Trophoblast cell (in vitro differentiated cells and primary cell): ENCODE measurements around the gene MCF2L.
"Not testable (repeated sequence)": the region's sequence is repeated elsewhere in the genome, so short reads cannot be mapped to it uniquely, and the experiment has no call there.

Experiments used
- DNase-seq, 2 donors: peaks; one replicate each; pipeline ENCODE4 v3.0.0-alpha.2; 2016
- H2AFZ ChIP-seq: 2 replicates; pipeline ENCODE4 v1.6.1; 2013; ENCODE audit warnings: low read length, moderate library complexity, mild to moderate bottlenecking; ENCODE audit not compliant: insufficient read depth, poor library complexity
- H2AK5ac ChIP-seq: 2 replicates; pipeline ENCODE4 v1.6.1; 2013; ENCODE audit warnings: mild to moderate bottlenecking, low read length
- H2BK120ac ChIP-seq: 2 replicates; pipeline ENCODE4 v1.6.1; 2013; ENCODE audit warnings: low read length, mild to moderate bottlenecking, moderate library complexity; ENCODE audit not compliant: insufficient read depth, poor library complexity
- H2BK12ac ChIP-seq: 2 replicates; pipeline ENCODE4 v1.6.1; 2013; ENCODE audit warnings: mild to moderate bottlenecking, low read length, moderate library complexity
- H2BK5ac ChIP-seq: 2 replicates; pipeline ENCODE4 v1.6.1; 2013; ENCODE audit warnings: low read length, low read depth, moderate library complexity, mild to moderate bottlenecking; ENCODE audit not compliant: poor library complexity
- H3K14ac ChIP-seq: 2 replicates; pipeline ENCODE4 v1.6.1; 2013; ENCODE audit warnings: mild to moderate bottlenecking, low read length
- H3K18ac ChIP-seq: 2 replicates; pipeline ENCODE4 v1.6.1; 2013; ENCODE audit warnings: mild to moderate bottlenecking, low read length
- H3K23ac ChIP-seq: 2 replicates; pipeline ENCODE4 v1.6.1; 2013; ENCODE audit warnings: low read length
- H3K27ac ChIP-seq: 2 replicates; pipeline ENCODE4 v1.5.1; 2013; ENCODE audit warnings: low read depth, mild to moderate bottlenecking, inconsistent platforms, low read length, moderate library complexity
- H3K27me3 ChIP-seq: 2 replicates; pipeline ENCODE4 v1.6.1; 2013; ENCODE audit warnings: inconsistent platforms, mild to moderate bottlenecking, low read length, moderate library complexity; ENCODE audit not compliant: insufficient read depth
- H3K36me3 ChIP-seq, 2 experiments: 1 replicate in 1 of 2; 2 replicates in 1 of 2; pipeline ENCODE4 v1.6.1; 2013; ENCODE audit warnings: low read length in 2 of 2, mild to moderate bottlenecking in 2 of 2, moderate library complexity in 1 of 2; ENCODE audit not compliant: insufficient read depth in 2 of 2, control insufficient read depth in 1 of 2
- H3K4ac ChIP-seq: 2 replicates; pipeline ENCODE4 v1.6.1; 2013; ENCODE audit warnings: low read depth, mild to moderate bottlenecking, low read length, moderate library complexity
- H3K4me1 ChIP-seq, 2 experiments: 1 replicate in 1 of 2; 2 replicates in 1 of 2; pipeline ENCODE4 v1.6.1; 2013; ENCODE audit warnings: low read length in 2 of 2, mild to moderate bottlenecking in 2 of 2, moderate library complexity in 1 of 2; ENCODE audit not compliant: insufficient read depth in 2 of 2, control insufficient read depth in 1 of 2
- H3K4me2 ChIP-seq: 2 replicates; pipeline ENCODE4 v1.6.1; 2013; ENCODE audit warnings: inconsistent platforms, mild to moderate bottlenecking, low read length, moderate library complexity
- H3K4me3 ChIP-seq: 2 replicates; pipeline ENCODE4 v1.5.1; 2013; ENCODE audit warnings: mild to moderate bottlenecking, low read depth, low read length, inconsistent platforms
- H3K79me1 ChIP-seq: one replicate; pipeline ENCODE4 v1.6.1; 2013; ENCODE audit warnings: low read length
- H3K79me2 ChIP-seq: 2 replicates; pipeline ENCODE4 v1.6.1; 2013; ENCODE audit warnings: low read length, mild to moderate bottlenecking; ENCODE audit not compliant: control insufficient read depth, insufficient read depth, poor library complexity
- H3K9ac ChIP-seq: 2 replicates; pipeline ENCODE4 v1.6.1; 2013; ENCODE audit warnings: mild to moderate bottlenecking, low read length
- H3K9me3 ChIP-seq: 2 replicates; pipeline ENCODE4 v1.6.1; 2013; ENCODE audit warnings: low read depth, mild to moderate bottlenecking, control low read depth, inconsistent platforms, low read length; ENCODE audit not compliant: insufficient read depth
- H4K12ac ChIP-seq: 2 replicates; pipeline ENCODE4 v1.6.1; 2013; ENCODE audit warnings: low read depth, mild to moderate bottlenecking, low read length, moderate library complexity
- H4K8ac ChIP-seq: 2 replicates; pipeline ENCODE4 v1.6.1; 2013; ENCODE audit warnings: low read depth, mild to moderate bottlenecking, low read length, moderate library complexity
- H4K91ac ChIP-seq: one replicate; pipeline ENCODE4 v1.6.1; 2013; ENCODE audit warnings: low read depth, mild to moderate bottlenecking, low read length, moderate library complexity
- WGBS: extraction: QIAGEN DNeasy Blood & Tissue Kit; methylation state at CpG from one replicate; pipeline ENCODE4 v1.1.7; 2013; ENCODE audit warnings: missing lambda C conversion rate; ENCODE audit not compliant: insufficient read length, insufficient coverage; ENCODE audit errors: extremely low coverage; 5-methylcytosine and 5-hydroxymethylcytosine counted together

MCF2L gene

GRCh38 chr13:113077953-113078901 lies 109.2 kb downstream of the MCF2L start:
- Histone ChIP-seq H2BK12ac (no peak overlapping the region), H3K9ac (no peak overlapping the region), H3K4me3 (no peak overlapping the region), H2BK5ac (no peak overlapping the region), H3K79me2 (no peaks in the 10 kb centered on the region), H3K4me1 (no peaks in the 10 kb centered on the region), H3K18ac (no peak overlapping the region), H2AFZ (no peak overlapping the region), H3K27me3 (no peaks in the 10 kb centered on the region), H2BK120ac (no peak overlapping the region), H3K14ac (no peak overlapping the region), H3K27ac (no peak overlapping the region), H3K36me3 (no peaks in the 10 kb centered on the region), H4K8ac (no peak overlapping the region), H3K79me1 (no peaks in the 10 kb centered on the region), H3K23ac (no peak overlapping the region), H4K12ac (no peak overlapping the region), H4K91ac (no peak overlapping the region), H3K9me3 (peaks cover 2% of the 10 kb centered on the region), H3K4me2 (no peak overlapping the region), H2AK5ac (no peak overlapping the region), H3K4ac (no peak overlapping the region)
- no peak for DNase-seq
- WGBS, result no CpG with 5 or more reads among the region's 42 CpGs

GRCh38 chr13:113078902-113079780 lies 110.1 kb downstream of the MCF2L start:
- Histone ChIP-seq H3K4ac (no peak overlapping the region), H2BK120ac (no peak overlapping the region), H3K18ac (no peak overlapping the region), H4K8ac (no peak overlapping the region), H3K23ac (no peak overlapping the region), H3K9ac (no peak overlapping the region), H3K4me3 (no peak overlapping the region), H2BK12ac (no peak overlapping the region), H3K9me3 (peaks cover 2% of the 10 kb centered on the region), H3K79me1 (no peaks in the 10 kb centered on the region), H3K27ac (no peak overlapping the region), H3K27me3 (no peaks in the 10 kb centered on the region), H3K4me2 (no peak overlapping the region), H4K91ac (no peak overlapping the region), H2BK5ac (no peak overlapping the region), H2AFZ (no peak overlapping the region), H3K79me2 (no peaks in the 10 kb centered on the region), H3K36me3 (no peaks in the 10 kb centered on the region), H3K14ac (no peak overlapping the region), H3K4me1 (no peaks in the 10 kb centered on the region), H4K12ac (no peak overlapping the region), H2AK5ac (no peak overlapping the region)
- no peak for DNase-seq
- WGBS, result no CpG with 5 or more reads among the region's 27 CpGs

- WGBS, result no CpG with 5 or more reads among the region's 9 CpGs
- not testable (repeated sequence) for H4K12ac ChIP-seq, DNase-seq
Measured at GRCh38 chr13:113079781-113080080, 110.7 kb downstream of the MCF2L start.

GRCh38 chr13:113080361-113080831 lies 111.4 kb downstream of the MCF2L start:
- no peak overlapping the region for H2AFZ ChIP-seq
- no peaks in the 10 kb centered on the region for H3K27me3 ChIP-seq
- no peaks in the 10 kb centered on the region for H3K79me2 ChIP-seq
- no peak overlapping the region for H3K23ac ChIP-seq
- no peak overlapping the region for H2BK120ac ChIP-seq
- H3K36me3 ChIP-seq, result no peaks in the 10 kb centered on the region
- no peaks in the 10 kb centered on the region for H3K79me1 ChIP-seq
- no peak overlapping the region for H3K4me2 ChIP-seq
- H3K4ac ChIP-seq, result no peak overlapping the region
- no peak overlapping the region for H3K4me3 ChIP-seq
- no peak overlapping the region for H2BK12ac ChIP-seq
- no peak overlapping the region for H3K14ac ChIP-seq
- no peak overlapping the region for H4K8ac ChIP-seq
- no peak overlapping the region for H2AK5ac ChIP-seq
- H4K12ac ChIP-seq, result no peak overlapping the region
- H4K91ac ChIP-seq, result no peak overlapping the region
- no peak overlapping the region for H2BK5ac ChIP-seq
- no peak overlapping the region for H3K27ac ChIP-seq
- no CpG with 5 or more reads among the region's 18 CpGs for WGBS
- H3K4me1 ChIP-seq, result no peaks in the 10 kb centered on the region
- no peak overlapping the region for H3K18ac ChIP-seq
- no peak for DNase-seq
- H3K9me3 ChIP-seq, result peaks cover 2% of the 10 kb centered on the region
- no peak overlapping the region for H3K9ac ChIP-seq

More at GRCh38 chr13:113079781-113080080, 110.7 kb downstream of the MCF2L start:
- not testable (repeated sequence) for H2AK5ac ChIP-seq, H3K9me3 ChIP-seq, H3K4ac ChIP-seq, H3K27me3 ChIP-seq, H3K18ac ChIP-seq, H2BK120ac ChIP-seq, H3K27ac ChIP-seq, H2AFZ ChIP-seq, H2BK12ac ChIP-seq, H4K91ac ChIP-seq, H2BK5ac ChIP-seq, H4K8ac ChIP-seq, H3K14ac ChIP-seq, H3K4me1 ChIP-seq, H3K23ac ChIP-seq, H3K79me1 ChIP-seq, H3K4me3 ChIP-seq, H3K4me2 ChIP-seq, H3K36me3 ChIP-seq, H3K9ac ChIP-seq, H3K79me2 ChIP-seq
